Inferior parietal cortex (tissue), 1 donor: ENCODE measurements around the gene SLC29A3.

ENCODE experiments used
- DNase-seq: peaks from one replicate; pipeline ENCODE4 v3.0.0-alpha.2; 2016; ENCODE audit errors: extremely low spot score

The SLC29A3 gene

GRCh38 chr10:71392292-71392691 lies 73.2 kb downstream of the SLC29A3 start:
- DNase-seq, result no peak

DNA sequence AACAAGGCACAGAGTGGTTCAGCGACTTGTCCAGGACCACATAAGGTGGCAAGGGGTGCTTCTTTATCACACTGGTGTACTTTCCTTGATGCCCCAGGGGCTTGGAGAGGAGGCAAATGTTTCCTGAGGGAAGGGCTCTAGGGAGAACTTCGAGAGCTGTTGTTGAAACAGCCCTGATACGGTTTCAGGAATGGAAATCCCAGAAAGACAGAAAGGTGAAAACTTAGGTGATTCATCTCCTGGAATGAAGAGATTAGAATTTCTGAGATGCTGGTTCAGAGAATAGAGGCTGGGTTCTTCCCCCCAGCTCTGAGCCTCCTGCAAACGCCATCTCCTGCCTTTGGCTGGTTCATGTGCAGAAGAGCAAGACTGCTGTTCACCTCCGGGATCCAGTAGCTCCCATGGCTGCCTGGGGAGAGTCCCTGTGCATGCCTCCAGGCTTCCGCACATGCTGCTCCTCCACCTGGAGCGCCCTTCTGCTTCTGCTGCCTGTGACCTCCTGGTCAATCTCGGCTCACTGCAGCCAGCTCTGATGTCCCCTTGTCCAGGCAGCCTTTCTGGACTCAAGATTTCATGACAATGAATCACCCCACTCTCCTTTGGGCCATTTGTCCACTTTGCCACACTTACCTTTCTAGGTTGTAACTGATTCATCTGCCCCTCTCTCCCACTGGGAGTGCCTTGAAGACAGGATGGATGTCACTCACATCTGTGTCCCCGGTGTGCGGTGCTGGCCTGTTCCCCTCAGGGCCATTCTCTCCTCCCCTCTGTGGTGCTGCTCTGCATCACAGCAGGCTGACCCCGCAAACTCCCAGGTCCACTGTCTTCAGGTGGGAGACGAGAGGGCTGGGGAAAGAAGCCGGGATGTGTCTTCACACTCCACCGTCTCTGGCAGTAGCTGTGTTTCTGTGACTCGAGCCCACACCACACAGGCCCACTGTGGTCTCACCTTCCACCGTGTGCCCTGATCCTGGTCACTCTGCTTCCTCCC lies 74.0 kb downstream of the SLC29A3 start:
- DNase-seq, result no peak

- no peak for DNase-seq
These were observed 74.9 kb downstream of the SLC29A3 start for GRCh38 chr10:71393841-71394475.

DNA sequence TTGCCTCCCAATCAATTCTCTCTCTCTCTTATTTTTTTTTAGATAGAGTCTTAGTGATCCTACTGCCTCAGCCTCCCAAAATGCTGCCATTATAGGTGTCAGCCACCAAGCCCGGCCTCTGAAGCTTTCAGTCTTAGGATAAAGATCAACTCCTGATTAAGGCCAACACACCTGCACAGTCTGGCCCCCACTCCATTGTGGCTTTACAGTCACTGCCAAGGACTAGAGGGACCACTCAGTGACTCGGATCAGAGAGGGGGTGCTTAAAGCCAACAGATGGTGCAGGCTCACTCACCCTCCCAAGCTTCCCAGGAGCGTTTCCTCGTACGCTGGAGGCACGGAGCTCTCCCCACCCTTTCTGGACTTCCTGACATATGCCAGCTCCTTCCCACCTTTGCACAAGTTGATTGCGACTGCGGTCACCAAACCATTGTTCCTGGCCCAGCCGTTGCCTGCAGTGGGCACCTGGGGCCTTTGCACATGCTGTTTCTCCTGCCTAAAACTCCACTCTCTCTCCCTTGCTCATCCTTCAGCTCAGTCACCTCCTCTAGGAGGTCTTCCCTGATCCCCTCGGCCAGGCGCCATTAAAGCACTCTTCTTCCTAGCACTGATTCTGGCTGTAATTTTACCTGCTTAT lies 76.0 kb downstream of the SLC29A3 start:
- DNase-seq, result no peak

DNA sequence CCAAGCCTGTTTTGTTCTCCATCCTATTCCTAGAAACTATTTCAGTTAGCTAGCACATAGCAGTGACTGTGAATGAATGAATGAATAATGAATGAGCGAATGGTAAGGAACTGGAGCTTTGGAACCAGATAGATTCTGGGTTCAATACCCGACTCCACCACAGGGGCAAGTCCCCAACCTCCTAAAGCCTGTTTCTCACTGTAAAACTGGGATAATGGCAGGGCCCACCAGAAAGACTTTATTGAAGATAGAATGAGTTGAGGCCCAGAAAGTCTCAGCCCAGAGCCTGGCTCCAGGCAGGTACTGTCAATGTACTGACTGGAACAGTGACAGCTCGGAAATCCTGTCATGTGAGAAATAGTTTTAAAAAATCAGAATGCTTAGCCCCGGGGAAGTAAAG lies 76.6 kb downstream of the SLC29A3 start:
- no peak for DNase-seq

DNA sequence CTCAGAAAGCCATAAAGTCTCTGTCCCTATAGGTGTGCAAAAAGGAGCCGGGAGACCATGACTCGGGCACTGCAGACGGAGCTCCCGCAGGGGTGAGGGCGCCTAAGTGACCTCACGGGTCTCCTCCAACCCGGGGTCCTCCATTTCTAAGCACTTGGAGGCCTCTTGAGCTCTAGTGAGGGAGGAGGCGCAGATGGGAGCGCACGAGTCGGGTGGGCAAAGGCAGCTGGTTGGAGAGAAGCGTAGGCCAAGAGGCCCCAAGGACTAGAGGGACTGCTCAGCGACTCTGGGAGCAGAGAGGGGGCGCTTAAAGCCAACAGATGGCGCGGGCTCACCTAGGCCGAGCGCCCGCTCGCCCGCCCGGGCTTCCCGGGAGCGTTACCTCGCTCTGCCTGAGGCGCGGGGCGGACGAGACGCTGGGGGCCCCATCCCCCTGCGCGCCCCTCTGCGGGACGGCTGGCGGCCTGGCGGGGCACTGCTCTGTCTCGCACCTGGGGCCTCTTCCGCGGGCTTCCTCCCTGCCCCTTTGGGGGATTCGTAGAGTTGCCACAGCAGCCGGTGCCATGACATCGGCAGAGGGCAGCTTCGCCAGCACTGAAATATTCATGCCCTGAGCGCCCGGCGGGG lies 77.1 kb downstream of the SLC29A3 start:
- DNase-seq, result no peak

GRCh38 chr10:71396711-71397295 lies 77.7 kb downstream of the SLC29A3 start, which contains the start of gene CDH23:
TSS of gene CDH23 (plus strand) at chr10:71396920. CDS start at chr10:71439832, 42,912 bp downstream.
- no peak for DNase-seq

- no peak for DNase-seq
These were observed 78.5 kb downstream of the SLC29A3 start for GRCh38 chr10:71397296-71398212.

- DNase-seq, result no peak
These were observed 79.9 kb downstream of the SLC29A3 start for GRCh38 chr10:71398976-71399375.

DNA sequence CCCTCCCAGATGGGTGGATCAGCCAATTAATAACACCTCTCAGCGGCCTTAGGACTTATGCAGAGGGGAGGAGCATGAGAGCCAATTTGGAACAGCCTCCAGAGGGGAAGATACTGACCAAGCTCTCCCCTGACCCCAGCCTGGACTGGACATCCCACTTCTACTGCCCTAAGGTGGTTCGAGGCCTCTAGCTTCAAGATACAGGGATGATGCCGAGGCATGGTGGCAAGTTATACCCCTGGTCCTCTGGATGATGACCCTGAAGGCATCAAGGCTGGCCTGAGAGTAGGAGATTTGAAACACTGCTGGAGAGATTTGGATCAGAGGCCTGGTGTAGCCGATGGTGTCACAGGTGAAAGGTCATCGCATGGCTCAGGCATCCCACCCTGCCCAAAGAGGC lies 80.9 kb downstream of the SLC29A3 start:
- DNase-seq, result no peak

- no peak for DNase-seq
These were observed 82.0 kb downstream of the SLC29A3 start for GRCh38 chr10:71401056-71401455.

DNA sequence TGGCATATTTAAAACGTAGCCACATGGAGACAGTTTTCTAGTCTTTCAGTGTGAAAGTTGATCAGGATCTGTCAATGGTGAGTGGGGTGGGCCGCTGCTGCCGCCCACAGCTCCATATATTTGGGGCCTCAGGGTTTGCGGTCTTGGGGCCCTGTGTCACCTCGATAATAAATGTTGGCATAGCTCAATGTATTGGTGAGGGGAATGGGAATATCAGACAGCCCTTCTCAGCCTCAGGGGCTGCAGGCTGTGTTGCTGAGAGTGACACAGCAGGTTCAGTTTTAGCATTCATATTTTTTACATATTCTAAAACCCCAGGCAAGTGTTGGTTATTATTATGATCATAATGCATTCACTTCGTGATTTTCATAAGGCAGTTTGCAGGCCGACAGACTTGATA lies 82.9 kb downstream of the SLC29A3 start:
- DNase-seq, result no peak

DNA sequence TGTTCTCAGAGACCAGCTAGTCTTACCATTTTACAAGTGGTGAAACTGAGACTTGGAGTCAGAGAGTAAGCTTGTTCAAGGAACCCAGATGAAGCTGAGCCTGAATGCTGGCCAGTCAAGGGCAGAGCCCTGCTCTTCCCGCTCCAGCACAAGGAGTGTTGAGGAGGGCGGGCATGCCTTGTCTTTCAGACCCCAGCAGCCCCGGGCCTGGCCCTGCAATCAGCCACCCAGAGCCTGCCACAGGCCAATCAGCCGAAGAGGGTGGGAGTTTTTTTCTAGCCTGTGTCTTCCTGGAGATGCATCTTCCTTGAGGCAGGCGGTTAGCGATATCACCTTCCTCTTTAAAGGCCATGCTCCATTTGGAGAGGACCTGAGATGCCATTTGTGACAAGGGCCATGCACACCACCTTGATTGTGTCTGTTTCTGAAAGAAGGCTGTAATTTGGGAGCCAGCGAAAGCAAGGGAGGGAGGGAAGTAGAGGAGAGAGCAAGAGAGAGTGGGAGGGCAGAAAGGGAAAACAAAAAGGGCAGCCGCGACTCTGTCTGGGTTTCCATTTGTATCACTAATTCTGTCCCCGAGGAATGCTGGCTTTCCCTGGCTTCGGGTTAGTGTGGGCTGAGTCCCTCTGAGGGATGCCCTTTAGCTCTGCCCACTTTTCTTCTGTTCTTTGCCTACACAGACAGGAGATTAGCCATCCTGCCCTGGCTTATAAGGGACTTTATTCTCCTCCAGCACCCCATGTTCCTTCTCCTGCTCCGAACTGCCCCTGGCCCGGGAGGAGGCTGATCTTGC lies 85.6 kb downstream of the SLC29A3 start:
- DNase-seq, result no peak

DNA sequence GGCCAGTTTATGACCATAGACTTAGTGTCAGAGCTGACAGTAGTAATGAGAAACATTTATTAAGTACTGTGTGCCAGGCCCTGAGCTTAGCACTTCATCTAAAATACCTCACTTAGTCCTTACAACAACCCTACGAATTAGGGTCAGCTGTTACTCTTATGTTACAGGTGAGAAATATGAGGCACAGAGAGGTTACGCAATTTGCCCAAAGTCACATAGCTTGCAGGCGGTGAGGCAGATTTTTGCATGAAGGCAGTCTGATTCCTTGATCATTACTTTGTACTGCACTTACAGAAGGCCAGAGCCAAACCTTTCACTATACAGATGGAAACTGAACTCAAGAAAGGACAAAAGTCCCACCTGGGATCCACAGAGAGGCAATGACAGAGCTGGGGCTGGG lies 87.8 kb downstream of the SLC29A3 start:
- DNase-seq, result no peak

GRCh38 chr10:71408436-71409225 lies 89.6 kb downstream of the SLC29A3 start:
- no peak for DNase-seq

DNA sequence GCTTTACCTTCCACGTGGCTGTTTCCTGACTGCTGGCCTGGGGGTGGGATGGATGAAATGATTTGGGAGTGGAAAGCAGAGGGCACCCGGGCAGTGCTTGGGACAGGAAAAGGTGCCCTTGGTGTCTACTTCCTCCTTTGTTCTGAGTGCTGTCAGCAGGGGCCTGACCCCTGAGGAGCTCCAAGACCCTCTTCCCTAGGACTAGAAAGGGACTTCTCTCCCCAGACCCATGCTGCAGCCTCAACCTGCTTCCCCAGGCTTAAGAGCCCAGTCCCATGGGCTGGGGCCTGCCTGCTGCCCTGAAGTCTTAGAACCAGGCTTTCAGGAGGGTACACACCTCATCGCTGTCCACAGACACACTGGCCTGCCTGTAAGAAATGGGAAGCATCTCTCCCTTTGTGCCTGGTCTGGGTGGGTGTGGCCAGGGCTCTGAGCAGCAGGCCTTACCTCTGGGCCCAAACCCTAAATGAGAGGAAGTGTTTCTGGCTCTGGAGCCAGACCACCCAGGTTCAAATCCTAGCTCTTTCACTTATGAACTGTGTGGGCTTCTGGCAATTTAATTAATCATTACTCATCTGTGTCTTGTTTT lies 90.6 kb downstream of the SLC29A3 start:
- DNase-seq, result no peak
